Measurements from ENCODE around the gene PHPT1. TPM values are rescaled to one million over a fixed set of nuclear protein-coding genes. Genes with fewer than 3 reads are reported as not detected.

The PHPT1 gene
- total and polyA plus RNA-seq, 2 of the 8 experiments (the other 6 are each of a cell fraction or from before 2014, with no cell fraction given), result 109 to 226 TPM

DNA sequence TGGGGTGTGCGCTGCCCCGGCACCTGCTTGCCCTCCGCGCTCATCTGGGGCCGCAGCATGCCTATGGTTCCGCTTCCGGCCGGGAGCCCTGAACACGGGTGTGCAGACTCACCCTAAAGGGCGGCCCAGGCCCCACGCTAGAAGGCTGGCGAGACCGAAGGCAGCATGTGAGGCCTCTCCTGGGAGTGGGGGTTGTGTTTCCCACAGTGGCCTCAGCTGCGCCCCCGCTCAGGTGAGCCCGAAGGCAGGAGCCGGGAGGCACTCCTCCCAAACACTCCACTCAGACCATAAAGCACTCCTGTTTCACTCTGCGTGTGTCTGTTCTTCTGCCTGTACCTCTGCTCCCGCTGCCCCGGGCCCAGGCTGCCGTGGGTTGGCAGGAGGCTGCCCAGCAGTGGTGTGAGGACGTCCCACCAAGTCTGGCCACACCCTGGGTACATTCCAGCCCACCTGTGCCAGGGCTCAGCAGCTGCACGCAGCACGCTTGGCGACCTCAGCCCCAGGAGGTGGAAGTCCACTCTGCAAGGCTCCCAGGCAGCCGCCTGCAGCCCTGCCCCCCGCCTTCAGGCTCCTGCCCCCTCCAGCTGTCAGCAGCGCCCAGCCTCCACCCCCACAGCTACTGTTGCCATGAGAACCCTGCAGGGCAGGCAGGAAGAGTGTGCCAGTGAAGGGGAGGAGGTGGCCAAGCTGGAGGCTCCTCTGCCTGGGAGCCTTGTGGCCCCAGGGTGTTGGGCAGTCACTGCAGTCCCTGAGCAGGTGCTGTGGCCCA, 8.1 kb upstream of the PHPT1 start:
- H3K9me3 ChIP-seq (ENCODE audit: insufficient read depth in 2 of 2, low read depth in 1 of 2, low read length in 1 of 2), result no peaks in the 10 kb centered on the region; a peak in 1 of 4 replicates
- 78% methylated on average over 27 of the region's 28 CpGs; no CpG with 5 or more reads in 1 of the 2 experiments for WGBS, 2 experiments (ENCODE audit: extremely low coverage in 1 of 2, insufficient coverage in 1 of 2, insufficient read length in 1 of 2, insufficient replicate concordance in 2 of 2, low coverage in 1 of 2, low lambda C conversion rate in 2 of 2, missing lambda C conversion rate in 1 of 2)
- CTCF ChIA-PET (ENCODE audit: partially characterized antibody), result interaction anchor here (0.6 to 8.9 kb wide), 22 partner anchors 9 to 1283 kb away, joined by 3 to 131 read pairs (median 4); partner anchors contain the start of gene ABCA2
- no peaks in the 10 kb centered on the region; the same call in 1 of the 2 replicates for H3K23me2 ChIP-seq (ENCODE audit: low read depth, low read length)
- H2BK120ac ChIP-seq (replicated peaks; ENCODE audit: low read depth, low read length), result no peak overlapping the region
- no peak overlapping the region for H3K4me3 ChIP-seq (ENCODE audit: extremely low read depth in 1 of 4, insufficient read depth in 2 of 4, low read depth in 3 of 4, low read length in 4 of 4)
- H3K79me2 ChIP-seq (ENCODE audit: control insufficient read depth in 1 of 2, insufficient read depth in 2 of 2, low read length in 2 of 2), result no peaks in the 10 kb centered on the region
- no peak for FAIRE-seq
- DNase-seq (ENCODE audit: low read depth in 1 of 2, low spot score in 2 of 2), result peak in 1 of 2 experiments; percentile 70
- POLR2A ChIA-PET (ENCODE audit: partially characterized antibody), result interaction anchor here (0.9 to 20.5 kb wide), 9 partner anchors 5 to 107 kb away, joined by 3 to 248 read pairs (median 8); partner anchors contain the start of genes MAMDC4 and RABL6
- H3K56ac ChIP-seq (replicated peaks; ENCODE audit: insufficient read length, low read depth, low read length), result no peak overlapping the region
- H3K27me3 ChIP-seq (replicated peaks in 1 of 4; ENCODE audit: control insufficient read depth in 3 of 4, extremely low read depth in 1 of 4, insufficient read depth in 3 of 4, low read length in 3 of 4), result peaks cover 0 to 5% (median 2%) of the 10 kb centered on the region in 4 experiments; a peak in 2 of 7 replicates
- peak overlapping the region; percentile 48 for H3K18ac ChIP-seq (ENCODE audit: extremely low read depth, low read length)
- H2BK12ac ChIP-seq (ENCODE audit: low read depth, low read length), result 0 out of 2 replicates have a peak overlapping the region, but pooled peaks have one; percentile 27
- 0 out of 4 replicates have a peak, but pooled peaks of 1 of the 2 experiments have one; percentile 33 for TF ChIP-seq SIN3A (conservative IDR thresholded peaks at IDR 0.05 in 1 of 2, IDR thresholded peaks at IDR 0.05 in 1 of 2; ENCODE audit: low read depth in 1 of 2, low read length in 2 of 2)
- no peak for TF ChIP-seq ASH2L (IDR thresholded peaks at IDR 0.05; ENCODE audit: low read length)
- TF ChIP-seq GABPA (IDR thresholded peaks at IDR 0.05; ENCODE audit: borderline replicate concordance, insufficient read depth, low read length), result 0 out of 2 replicates have a peak, but pooled peaks have one; percentile 8
- peak; percentile 64 for TF ChIP-seq POLR2AphosphoS5 (IDR thresholded peaks at IDR 0.05; ENCODE audit: low read depth, low read length)
- H2BK5ac ChIP-seq (ENCODE audit: low read depth, low read length), result peak overlapping the region; percentile 30; the same call in 1 of the 2 replicates
- no peak overlapping the region for H4K8ac ChIP-seq (ENCODE audit: extremely low read depth, insufficient read depth, low read length)
- H3K36me3 ChIP-seq (ENCODE audit: control insufficient read depth in 2 of 4, insufficient read depth in 4 of 4, low read length in 3 of 4), result peaks cover 0 to 21% (median 4%) of the 10 kb centered on the region in 4 experiments; a peak in 2 of 8 replicates
- no peak overlapping the region for H2AK5ac ChIP-seq (ENCODE audit: low read depth, low read length)
- H3K27ac ChIP-seq (ENCODE audit: low read depth, low read length), result no peak overlapping the region
- peak overlapping the region in 1 of 2 experiments; percentile 27; a peak in 2 of 4 replicates for H3K4me2 ChIP-seq (ENCODE audit: insufficient read depth in 1 of 2, low read depth in 2 of 2, low read length in 2 of 2)
- no peak overlapping the region for H2AFZ ChIP-seq (ENCODE audit: low read length)
- H3K4ac ChIP-seq (replicated peaks; ENCODE audit: insufficient read length, low read depth, low read length), result no peak overlapping the region
- no peak overlapping the region for H3K9ac ChIP-seq (replicated peaks in 1 of 4; ENCODE audit: extremely low read depth in 1 of 4, low read depth in 3 of 4, low read length in 3 of 4)
- H4K20me1 ChIP-seq (replicated peaks in 1 of 2; ENCODE audit: control insufficient read depth in 1 of 2, insufficient read depth in 2 of 2, low read length in 2 of 2), result peaks cover 1 to 4% of the 10 kb centered on the region in 2 experiments
- no peak overlapping the region for H2BK20ac ChIP-seq (ENCODE audit: low read length)
- no peak overlapping the region for H4K5ac ChIP-seq (ENCODE audit: insufficient read length, low read depth, low read length)
- no peak overlapping the region for H4K91ac ChIP-seq (replicated peaks; ENCODE audit: insufficient read length, low read length)
- no peak overlapping the region for H3K14ac ChIP-seq (ENCODE audit: insufficient read length)
- H3K79me1 ChIP-seq (ENCODE audit: low read depth, low read length), result no peaks in the 10 kb centered on the region
- peaks cover 5 to 24% (median 16%) of the 10 kb centered on the region in 4 experiments for H3K4me1 ChIP-seq (replicated peaks in 1 of 4; ENCODE audit: control insufficient read depth in 3 of 4, insufficient read depth in 4 of 4, low read length in 3 of 4)
- H3K23ac ChIP-seq (ENCODE audit: insufficient read length), result no peak overlapping the region
- H2BK15ac ChIP-seq (ENCODE audit: low read length), result no peak overlapping the region
